HEK293 (cell line): Measurements from ENCODE around the gene TAF15.

ENCODE experiments used
- BCL11B ChIP-seq: fragments of 450-650 bp; formaldehyde crosslinking; IDR thresholded peaks from 2 replicates; pipeline ENCODE4 v1.5.1; 2016; ENCODE audit warnings: low read depth, missing biosample characterization, missing genetic modification characterization
- GFI1B ChIP-seq: fragments of 450-650 bp; formaldehyde crosslinking; IDR thresholded peaks from 2 replicates; pipeline ENCODE4 v1.5.1; 2016; ENCODE audit warnings: missing biosample characterization, missing genetic modification characterization
- GLI4 ChIP-seq: fragments of 450-650 bp; formaldehyde crosslinking; IDR thresholded peaks from 2 replicates; pipeline ENCODE4 v1.5.1; 2016; ENCODE audit warnings: missing biosample characterization, missing genetic modification characterization
- GLIS2 ChIP-seq: fragments of 450-650 bp; formaldehyde crosslinking; IDR thresholded peaks from 2 replicates; pipeline ENCODE4 v1.5.1; 2016; ENCODE audit warnings: missing biosample characterization, missing genetic modification characterization
- MEIS1 ChIP-seq: sonication (generic); formaldehyde crosslinking; IDR thresholded peaks from 2 replicates; pipeline ENCODE4 v1.8.1; 2022; ENCODE audit warnings: missing genetic modification reagents, mild to moderate bottlenecking, borderline replicate concordance
- MYNN ChIP-seq: fragments of 450-650 bp; formaldehyde crosslinking; IDR thresholded peaks from 2 replicates; pipeline ENCODE4 v1.5.1; 2016; ENCODE audit warnings: missing biosample characterization, missing genetic modification characterization, borderline replicate concordance
- OSR2 ChIP-seq: fragments of 450-650 bp; formaldehyde crosslinking; IDR thresholded peaks from 2 replicates; pipeline ENCODE4 v1.5.1; 2016; ENCODE audit warnings: missing biosample characterization, missing genetic modification characterization
- SALL2 ChIP-seq: fragments of 450-650 bp; formaldehyde crosslinking; IDR thresholded peaks from 2 replicates; pipeline ENCODE4 v1.5.0; 2017; ENCODE audit warnings: missing biosample characterization, mild to moderate bottlenecking, missing genetic modification characterization, borderline replicate concordance
- WT1 ChIP-seq: fragments of 450-650 bp; formaldehyde crosslinking; IDR thresholded peaks from 2 replicates; pipeline ENCODE4 v1.5.1; 2016; ENCODE audit warnings: missing biosample characterization, missing genetic modification characterization
- ZBTB10 ChIP-seq: fragments of 450-650 bp; formaldehyde crosslinking; IDR thresholded peaks from 2 replicates; pipeline ENCODE4 v1.5.1; 2016; ENCODE audit warnings: missing biosample characterization, missing genetic modification characterization
- ZBTB44 ChIP-seq: fragments of 450-650 bp; IDR thresholded peaks from 2 replicates; pipeline ENCODE4 v1.5.1; 2018; ENCODE audit warnings: missing biosample characterization, mild to moderate bottlenecking, missing genetic modification characterization
- ZFP37 ChIP-seq: fragments of 450-650 bp; formaldehyde crosslinking; IDR thresholded peaks from 2 replicates; pipeline ENCODE4 v1.5.1; 2016; ENCODE audit warnings: missing biosample characterization, missing genetic modification characterization
- ZFP41 ChIP-seq: fragments of 450-650 bp; formaldehyde crosslinking; IDR thresholded peaks from 2 replicates; pipeline ENCODE4 v1.5.1; 2016; ENCODE audit warnings: missing biosample characterization, missing genetic modification characterization, borderline replicate concordance
- ZNF112 ChIP-seq: fragments of 450-650 bp; formaldehyde crosslinking; IDR thresholded peaks from 2 replicates; pipeline ENCODE4 v1.5.0; 2017; ENCODE audit warnings: missing biosample characterization, missing genetic modification characterization
- ZNF114 ChIP-seq: fragments of 450-650 bp; formaldehyde crosslinking; IDR thresholded peaks from 2 replicates; pipeline ENCODE4 v1.5.0; 2017; ENCODE audit warnings: missing biosample characterization, missing genetic modification characterization
- ZNF121 ChIP-seq: fragments of 450-650 bp; formaldehyde crosslinking; IDR thresholded peaks from 2 replicates; pipeline ENCODE4 v1.5.1; 2016; ENCODE audit warnings: missing biosample characterization, missing genetic modification characterization
- ZNF133 ChIP-seq: fragments of 450-650 bp; formaldehyde crosslinking; IDR thresholded peaks from 2 replicates; pipeline ENCODE4 v1.5.1; 2016; ENCODE audit warnings: missing biosample characterization, missing genetic modification characterization
- ZNF140 ChIP-seq: fragments of 450-650 bp; formaldehyde crosslinking; IDR thresholded peaks from 2 replicates; pipeline ENCODE4 v1.5.1; 2016; ENCODE audit warnings: missing biosample characterization, missing genetic modification characterization
- ZNF157 ChIP-seq: fragments of 450-650 bp; formaldehyde crosslinking; IDR thresholded peaks from 2 replicates; pipeline ENCODE4 v1.5.1; 2016; ENCODE audit warnings: missing biosample characterization, missing genetic modification characterization
- ZNF184 ChIP-seq: fragments of 450-650 bp; IDR thresholded peaks from 2 replicates; pipeline ENCODE4 v1.5.1; 2018; ENCODE audit warnings: missing biosample characterization, mild to moderate bottlenecking, missing genetic modification characterization
- ZNF211 ChIP-seq: fragments of 450-650 bp; formaldehyde crosslinking; IDR thresholded peaks from 2 replicates; pipeline ENCODE4 v1.5.1; 2016; ENCODE audit warnings: low read depth, missing biosample characterization, missing genetic modification characterization
- ZNF24 ChIP-seq: fragments of 450-650 bp; formaldehyde crosslinking; IDR thresholded peaks from 2 replicates; pipeline ENCODE4 v1.5.1; 2016; ENCODE audit warnings: missing biosample characterization, missing genetic modification characterization
- ZNF248 ChIP-seq: fragments of 450-650 bp; formaldehyde crosslinking; IDR thresholded peaks from 2 replicates; pipeline ENCODE4 v1.5.1; 2017; ENCODE audit warnings: missing biosample characterization, missing genetic modification characterization
- ZNF311 ChIP-seq: fragments of 450-650 bp; formaldehyde crosslinking; IDR thresholded peaks from 2 replicates; pipeline ENCODE4 v1.5.1; 2017; ENCODE audit warnings: missing biosample characterization, missing genetic modification characterization, borderline replicate concordance
- ZNF350 ChIP-seq: fragments of 450-650 bp; formaldehyde crosslinking; IDR thresholded peaks from 2 replicates; pipeline ENCODE4 v1.5.0; 2017; ENCODE audit warnings: missing biosample characterization, mild to moderate bottlenecking, missing genetic modification characterization
- ZNF473 ChIP-seq: fragments of 450-650 bp; formaldehyde crosslinking; IDR thresholded peaks from 2 replicates; pipeline ENCODE4 v1.5.1; 2017; ENCODE audit warnings: missing biosample characterization, missing genetic modification characterization
- ZNF529 ChIP-seq: fragments of 450-650 bp; formaldehyde crosslinking; IDR thresholded peaks from 2 replicates; pipeline ENCODE4 v1.5.1; 2017; ENCODE audit warnings: missing genetic modification characterization, missing biosample characterization; ENCODE audit not compliant: insufficient replicate concordance
- ZNF555 ChIP-seq: fragments of 450-650 bp; formaldehyde crosslinking; conservative IDR thresholded peaks from 2 replicates; pipeline ENCODE4 v1.5.1; 2017; ENCODE audit warnings: missing biosample characterization, mild to moderate bottlenecking, missing genetic modification characterization, inconsistent platforms
- ZNF558 ChIP-seq: fragments of 450-650 bp; formaldehyde crosslinking; IDR thresholded peaks from 2 replicates; pipeline ENCODE4 v1.5.1; 2016; ENCODE audit warnings: missing biosample characterization, missing genetic modification characterization
- ZNF560 ChIP-seq: fragments of 450-650 bp; formaldehyde crosslinking; IDR thresholded peaks from 2 replicates; pipeline ENCODE4 v1.5.1; 2017; ENCODE audit warnings: missing biosample characterization, missing genetic modification characterization, borderline replicate concordance
- ZNF621 ChIP-seq: fragments of 450-650 bp; formaldehyde crosslinking; IDR thresholded peaks from 2 replicates; pipeline ENCODE4 v1.5.1; 2017; ENCODE audit warnings: missing biosample characterization, missing genetic modification characterization
- ZNF624 ChIP-seq: fragments of 450-650 bp; formaldehyde crosslinking; IDR thresholded peaks from 2 replicates; pipeline ENCODE4 v1.5.1; 2017; ENCODE audit warnings: missing biosample characterization, missing genetic modification characterization
- ZNF701 ChIP-seq: fragments of 450-650 bp; formaldehyde crosslinking; IDR thresholded peaks from 2 replicates; pipeline ENCODE4 v1.5.1; 2016; ENCODE audit warnings: missing biosample characterization, missing genetic modification characterization
- TF ChIP-seq, protein P1 (sequence below): fragments of 450-650 bp; formaldehyde crosslinking; IDR thresholded peaks from 2 replicates; pipeline ENCODE4 v1.5.1; 2016; ENCODE audit warnings: missing biosample characterization, missing genetic modification characterization

TAF15 gene

GRCh38 chr17:35808962-35809854, at the start of gene TAF15 (continued):
- TF ChIP-seq ZNF157 (tag by site-specific recombination) (no peak), ZNF621 (tag by site-specific recombination) (no peak), GLIS2 (peak; percentile 52; the same call in 1 of the 2 replicates), ZNF701 (no peak), BCL11B (tag by site-specific recombination) (no peak), ZNF24 (tag by site-specific recombination) (no peak; the same call in 1 of the 2 replicates), ZNF112 (no peak), ZBTB44 (no peak), ZNF560 (tag by site-specific recombination) (no peak), ZNF558 (tag by site-specific recombination) (no peak), GFI1B (tag by site-specific recombination) (peak; percentile 59; the same call in 1 of the 2 replicates), ZNF133 (tag by site-specific recombination) (no peak), OSR2 (tag by site-specific recombination) (0 out of 2 replicates have a peak, but pooled peaks have one; percentile 5), ZNF555 (tag by site-specific recombination) (no peak), ZNF211 (no peak), ZNF140 (tag by site-specific recombination) (no peak), WT1 (peak; percentile 84), ZNF248 (tag by site-specific recombination) (no peak), ZFP41 (tag by site-specific recombination) (no peak), ZFP37 (tag by site-specific recombination) (peak; percentile 90), ZNF529 (tag by site-specific recombination) (no peak), GLI4 (tag by site-specific recombination) (no peak), ZNF350 (tag by site-specific recombination) (no peak), MEIS1 (CRISPR knock-in tag) (no peak), ZNF121 (tag by site-specific recombination) (0 out of 2 replicates have a peak, but pooled peaks have one; percentile 8), ZBTB10 (no peak), ZNF624 (tag by site-specific recombination) (no peak), ZNF311 (tag by site-specific recombination) (no peak), SALL2 (no peak), ZNF184 (tag by site-specific recombination) (no peak), MYNN (peak; percentile 79; the same call in 1 of the 2 replicates), ZNF473 (no peak), ZNF114 (tag by site-specific recombination) (no peak)
- TF ChIP-seq, protein P1, sequence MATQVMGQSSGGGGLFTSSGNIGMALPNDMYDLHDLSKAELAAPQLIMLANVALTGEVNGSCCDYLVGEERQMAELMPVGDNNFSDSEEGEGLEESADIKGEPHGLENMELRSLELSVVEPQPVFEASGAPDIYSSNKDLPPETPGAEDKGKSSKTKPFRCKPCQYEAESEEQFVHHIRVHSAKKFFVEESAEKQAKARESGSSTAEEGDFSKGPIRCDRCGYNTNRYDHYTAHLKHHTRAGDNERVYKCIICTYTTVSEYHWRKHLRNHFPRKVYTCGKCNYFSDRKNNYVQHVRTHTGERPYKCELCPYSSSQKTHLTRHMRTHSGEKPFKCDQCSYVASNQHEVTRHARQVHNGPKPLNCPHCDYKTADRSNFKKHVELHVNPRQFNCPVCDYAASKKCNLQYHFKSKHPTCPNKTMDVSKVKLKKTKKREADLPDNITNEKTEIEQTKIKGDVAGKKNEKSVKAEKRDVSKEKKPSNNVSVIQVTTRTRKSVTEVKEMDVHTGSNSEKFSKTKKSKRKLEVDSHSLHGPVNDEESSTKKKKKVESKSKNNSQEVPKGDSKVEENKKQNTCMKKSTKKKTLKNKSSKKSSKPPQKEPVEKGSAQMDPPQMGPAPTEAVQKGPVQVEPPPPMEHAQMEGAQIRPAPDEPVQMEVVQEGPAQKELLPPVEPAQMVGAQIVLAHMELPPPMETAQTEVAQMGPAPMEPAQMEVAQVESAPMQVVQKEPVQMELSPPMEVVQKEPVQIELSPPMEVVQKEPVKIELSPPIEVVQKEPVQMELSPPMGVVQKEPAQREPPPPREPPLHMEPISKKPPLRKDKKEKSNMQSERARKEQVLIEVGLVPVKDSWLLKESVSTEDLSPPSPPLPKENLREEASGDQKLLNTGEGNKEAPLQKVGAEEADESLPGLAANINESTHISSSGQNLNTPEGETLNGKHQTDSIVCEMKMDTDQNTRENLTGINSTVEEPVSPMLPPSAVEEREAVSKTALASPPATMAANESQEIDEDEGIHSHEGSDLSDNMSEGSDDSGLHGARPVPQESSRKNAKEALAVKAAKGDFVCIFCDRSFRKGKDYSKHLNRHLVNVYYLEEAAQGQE (tag by site-specific recombination), result 0 out of 2 replicates have a peak, but pooled peaks have one; percentile 46
